Right lobe of liver (tissue), 6 donors: ENCODE results near the gene BICRA. TPM values are rescaled to one million over a fixed set of nuclear protein-coding genes. Genes with fewer than 3 reads are reported as not detected.

ENCODE experiments used
- ATAC-seq, 4 donors: fragments of 200-7000 bp; cut with Tn5 transposase; one replicate each; pipeline ENCODE4 v1.9.1; 2020; ENCODE audit warnings: mild to moderate bottlenecking in 4 of 4, moderate library complexity in 4 of 4
- DNase-seq, 3 donors: peaks; one replicate each; pipeline ENCODE4 v3.0.0-alpha.2; 2020
- H3K27ac ChIP-seq, 3 donors: fragments of 200-600 bp; one replicate each; pipeline ENCODE4 v1.8.0; 2022
- H3K27me3 ChIP-seq, 2 donors: fragments of 200-600 bp; one replicate each; pipeline ENCODE4 v1.8.0; 2022
- H3K36me3 ChIP-seq, 4 donors: fragments of 200-600 bp; sonication (generic) in 1 of 4; one replicate each; pipeline versions ENCODE4 v1.5.1 to v1.8.0; 2017 to 2022; ENCODE audit warnings: control low read depth in 1 of 4
- H3K4me1 ChIP-seq, 4 donors: fragments of 200-600 bp; sonication (generic) in 1 of 4; one replicate each; pipeline versions ENCODE4 v1.5.1 to v1.8.0; 2017 to 2022; ENCODE audit warnings: control low read depth in 1 of 4
- H3K4me3 ChIP-seq, 3 donors: fragments of 200-600 bp; one replicate each; pipeline ENCODE4 v1.8.0; 2022
- H3K9me3 ChIP-seq, 4 donors: fragments of 200-600 bp; sonication (generic) in 1 of 4; one replicate each; pipeline versions ENCODE4 v1.5.1 to v1.8.0; 2017 to 2022; ENCODE audit warnings: control low read depth in 1 of 4
- POLR2A ChIP-seq: fragments of 450-650 bp; IDR thresholded peaks from one replicate; pipeline ENCODE4 v1.6.1; 2017; ENCODE audit warnings: antibody characterized with exemption, mild to moderate bottlenecking
- WGBS: methylation state at CpG from one replicate; pipeline ENCODE4 v1.1.6; 2018; ENCODE audit warnings: low coverage, low lambda C conversion rate; ENCODE audit not compliant: insufficient coverage; ENCODE audit errors: missing lambda C conversion rate; 5-methylcytosine and 5-hydroxymethylcytosine counted together
- intact Hi-C, 2 donors: fragments of 100-400 bp; cut with DNase I; formaldehyde crosslinking; loops; one replicate each; pipeline versions ENCODE4 v1.11.2 to v1.14.1; 2022
- small RNA-seq, 2 experiments: library from RNA; depleted of rRNA; stranded (forward); fragments of <200 nt; gene quantifications; one replicate each; pipeline ENCODE3, GENCODE V24; 2016
- total RNA-seq, 6 experiments: library from RNA; depleted of rRNA in 2 of 6; stranded (reverse); fragments of >200 nt in 2 of 6; fragmentation: NEBNext Ultra II Directional in 3 of 6; extraction: Animal tissue kit (Norgen Biotek cat#: 25700) in 3 of 6; gene quantifications; one replicate each; pipeline versions ENCODE4 v1.1.0 to v1.2.4, GENCODE V29; 2016 to 2023
- TF ChIP-seq, protein P1 (sequence below), 4 donors: fragments of 200-600 bp in 3 of 4; fragments of 450-650 bp in 1 of 4; IDR thresholded peaks; one replicate each; pipeline versions ENCODE4 v1.5.1 to v1.8.0; 2016 to 2022; ENCODE audit warnings: antibody characterized with exemption in 4 of 4, mild to moderate bottlenecking in 2 of 4
- donor health status: DM: no; HTN: yes; CAD: no.
- donor health status: DM: no; HTN: no; CAD: no.
- donor health status: DM: no; HTN: no; CAD: no.
- donor health status: DM: no; HTN: yes; CAD: no.
- donor health status: DM: no; HTN: yes; CAD: no.

Gene BICRA
- total RNA-seq, 6 experiments from 2014 or later, result 3.7 to 7.3 (median 6.4) TPM

DNA sequence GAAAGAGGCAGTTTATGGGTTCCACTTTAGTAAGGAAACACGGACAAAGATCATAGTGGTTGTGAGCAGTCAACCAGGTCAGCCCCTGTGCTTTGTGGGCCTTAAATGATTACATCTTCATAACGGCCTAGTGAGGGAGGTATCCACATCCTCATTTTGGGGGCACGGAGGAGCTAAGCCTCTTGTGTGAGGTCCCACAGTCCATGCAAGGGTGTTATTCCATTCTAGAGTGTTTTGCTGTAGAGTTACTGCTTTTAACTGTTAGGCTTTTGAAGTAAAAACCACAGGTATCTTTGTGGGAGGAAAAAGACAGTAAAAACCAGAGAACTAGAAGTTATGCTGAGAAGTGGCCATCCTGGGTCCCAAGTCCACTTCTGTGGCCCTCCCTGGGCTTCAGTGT is 140.4 kb downstream of the BICRA start:
- Histone ChIP-seq H3K27ac (no peak overlapping the region), H3K4me3 (no peak overlapping the region), H3K4me1 (peaks cover 0 to 19% (median 7%) of the 10 kb centered on the region in 4 donors), H3K36me3 (peaks cover 0 to 55% (median 39%) of the 10 kb centered on the region in 4 donors), H3K27me3 (no peaks in the 10 kb centered on the region), H3K9me3 (no peaks in the 10 kb centered on the region)
- intact Hi-C loops, result no loop called here
- 80% methylated on average over 2 of the region's 3 CpGs for WGBS
- DNase-seq (no peak), ATAC-seq (no peak)
- no peak for TF ChIP-seq POLR2A
- TF ChIP-seq, protein P1, sequence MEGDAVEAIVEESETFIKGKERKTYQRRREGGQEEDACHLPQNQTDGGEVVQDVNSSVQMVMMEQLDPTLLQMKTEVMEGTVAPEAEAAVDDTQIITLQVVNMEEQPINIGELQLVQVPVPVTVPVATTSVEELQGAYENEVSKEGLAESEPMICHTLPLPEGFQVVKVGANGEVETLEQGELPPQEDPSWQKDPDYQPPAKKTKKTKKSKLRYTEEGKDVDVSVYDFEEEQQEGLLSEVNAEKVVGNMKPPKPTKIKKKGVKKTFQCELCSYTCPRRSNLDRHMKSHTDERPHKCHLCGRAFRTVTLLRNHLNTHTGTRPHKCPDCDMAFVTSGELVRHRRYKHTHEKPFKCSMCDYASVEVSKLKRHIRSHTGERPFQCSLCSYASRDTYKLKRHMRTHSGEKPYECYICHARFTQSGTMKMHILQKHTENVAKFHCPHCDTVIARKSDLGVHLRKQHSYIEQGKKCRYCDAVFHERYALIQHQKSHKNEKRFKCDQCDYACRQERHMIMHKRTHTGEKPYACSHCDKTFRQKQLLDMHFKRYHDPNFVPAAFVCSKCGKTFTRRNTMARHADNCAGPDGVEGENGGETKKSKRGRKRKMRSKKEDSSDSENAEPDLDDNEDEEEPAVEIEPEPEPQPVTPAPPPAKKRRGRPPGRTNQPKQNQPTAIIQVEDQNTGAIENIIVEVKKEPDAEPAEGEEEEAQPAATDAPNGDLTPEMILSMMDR (IDR thresholded peaks at IDR 0.05), result no peak

DNA sequence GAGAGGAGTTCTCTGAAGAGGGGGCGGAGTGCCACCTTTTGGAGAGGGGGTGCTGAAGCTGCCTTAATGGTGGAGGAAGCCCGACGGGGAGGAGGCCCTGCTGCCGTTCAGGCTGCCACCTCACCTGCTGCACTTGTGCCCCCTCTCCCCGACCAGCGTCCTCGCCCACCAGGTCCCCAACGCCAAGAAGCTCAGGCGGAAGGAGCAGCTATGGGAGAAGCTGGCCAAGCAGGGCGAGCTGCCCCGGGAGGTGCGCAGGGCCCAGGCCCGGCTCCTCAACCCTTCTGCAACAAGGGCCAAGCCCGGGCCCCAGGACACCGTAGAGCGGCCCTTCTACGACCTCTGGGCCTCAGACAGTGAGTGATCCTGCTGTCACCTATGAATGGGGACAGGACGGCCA is 141.8 kb downstream of the BICRA start:
- DNase-seq (no peak), ATAC-seq (no peak)
- no peaks in the 10 kb centered on the region for H3K27me3 ChIP-seq
- intact Hi-C loops, result no loop called here
- no CpG with 5 or more reads among the region's 18 CpGs for WGBS
- H3K4me3 ChIP-seq, result no peak overlapping the region
- no peak overlapping the region for H3K27ac ChIP-seq
- TF ChIP-seq, protein P1 (IDR thresholded peaks at IDR 0.05), result no peak
- no peak for TF ChIP-seq POLR2A
- no peaks in the 10 kb centered on the region for H3K9me3 ChIP-seq
- H3K4me1 ChIP-seq, result peaks cover 0 to 14% (median 6%) of the 10 kb centered on the region in 4 donors
- H3K36me3 ChIP-seq, result peaks cover 0 to 63% (median 40%) of the 10 kb centered on the region in 4 donors

DNA sequence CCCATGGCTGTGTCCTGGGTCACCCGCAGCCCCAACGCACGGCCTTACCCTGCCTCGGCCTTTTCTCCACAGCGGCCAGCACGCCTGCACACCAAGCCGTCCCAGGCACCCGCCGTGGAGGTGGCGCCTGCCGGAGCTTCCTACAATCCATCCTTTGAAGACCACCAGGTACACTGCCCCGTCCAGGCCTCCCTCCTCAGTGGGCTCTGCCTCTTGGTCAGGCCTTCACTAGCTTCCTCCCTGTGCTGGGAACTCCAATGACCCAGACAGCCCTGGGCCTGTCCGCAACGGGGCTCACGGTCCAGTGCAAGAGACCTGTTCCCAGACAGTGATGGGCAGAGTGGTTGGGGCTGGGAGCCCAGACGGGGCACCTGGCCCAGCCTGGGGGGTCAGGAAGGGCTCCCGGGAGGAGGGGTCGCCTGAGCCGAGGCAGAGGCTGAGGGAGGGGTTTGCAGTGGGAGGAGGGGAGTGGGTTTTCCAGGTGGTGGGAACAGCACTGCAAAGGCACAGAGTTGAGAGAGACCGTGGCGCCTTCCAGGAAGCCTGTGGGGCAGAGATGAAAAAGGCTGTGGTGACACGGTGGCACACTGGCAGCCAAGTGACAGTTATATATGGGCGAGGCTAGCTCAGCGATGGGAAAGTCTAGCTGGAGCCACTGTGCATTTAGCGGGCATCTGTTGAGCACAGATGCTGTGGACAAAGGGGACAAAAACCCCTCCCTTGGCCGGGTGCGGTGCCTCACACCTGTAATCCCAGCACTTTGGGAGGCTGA is 143.7 kb downstream of the BICRA start:
- TF ChIP-seq, protein P1 (IDR thresholded peaks at IDR 0.05), result no peak
- TF ChIP-seq POLR2A, result no peak
- Histone ChIP-seq H3K36me3 (peaks cover 0 to 64% (median 46%) of the 10 kb centered on the region in 4 donors), H3K4me1 (peaks cover 0 to 20% (median 7%) of the 10 kb centered on the region in 4 donors), H3K4me3 (no peak overlapping the region), H3K9me3 (no peaks in the 10 kb centered on the region), H3K27ac (no peak overlapping the region), H3K27me3 (no peaks in the 10 kb centered on the region)
- intact Hi-C loops, result no loop called here
- no peak for DNase-seq
- 71% methylated on average over 7 of the region's 27 CpGs for WGBS
- no peak for ATAC-seq

Small RNA genes lying within 50 kb of the gene (small RNA-seq; reads per million reads assigned to genes)
- gene RN7SL322P, result 0 reads per million in 2 experiments

Other genes with a start within 250 kb of the BICRA start
- 1 to 10 TPM in 1 of 6 experiments, under 1 TPM in 5; 0.53 to 1.6 (median 0.77) TPM for gene MEIS3, start 189.6 kb upstream of the BICRA start, total RNA-seq
- gene SLC8A2, start 137.2 kb upstream of the BICRA start, total RNA-seq, result under 1 TPM in 1 of 6 experiments, not detected in 5; 0.13 TPM
- gene KPTN, start 124.9 kb upstream of the BICRA start, total RNA-seq, result 1 to 10 TPM; 3.1 to 7.8 (median 6.2) TPM
- 100 to 1,000 TPM in 2 of 6 experiments, 10 to 100 TPM in 4; 83.0 to 179 (median 96.0) TPM for gene NAPA, start 94.1 kb upstream of the BICRA start, total RNA-seq
- under 1 TPM in 4 of 6 experiments, not detected in 2; 0.12 to 0.25 (median 0.17) TPM for gene ZNF541, start 36.0 kb upstream of the BICRA start, total RNA-seq
- 10 to 100 TPM in 3 of 6 experiments, 1 to 10 TPM in 3; 3.6 to 20.2 (median 12.8) TPM for gene EHD2, start 104.3 kb downstream of the BICRA start, total RNA-seq
- 100 to 1,000 TPM in 1 of 6 experiments, 10 to 100 TPM in 5; 73.6 to 105 (median 79.4) TPM for gene NOP53, start 136.4 kb downstream of the BICRA start, total RNA-seq
- 100 to 1,000 TPM in 3 of 6 experiments, 10 to 100 TPM in 3; 46.4 to 141 (median 83.0) TPM for gene SELENOW, start 169.6 kb downstream of the BICRA start, total RNA-seq
- gene TPRX1, start 195.4 kb downstream of the BICRA start, total RNA-seq, result not detected
- gene CRX, start 212.8 kb downstream of the BICRA start, total RNA-seq, result not detected